ENCODE results near the gene LYVE1. TPM values are rescaled to one million over a fixed set of nuclear protein-coding genes. Genes with fewer than 3 reads are reported as not detected.
A peak's percentile ranks its signal among the peaks of the same experiment; 100 is the strongest.

Gene LYVE1
- total RNA-seq, 1 donor from 2014 or later = 95.2 TPM

GRCh38 chr11:10603721-10604297 is 35.3 kb upstream of the LYVE1 start:
- TF ChIP-seq CTCF (IDR thresholded peaks at IDR 0.05) = no peak
- Histone ChIP-seq H3K4me1 (peaks cover 63% of the 10 kb centered on the region), H3K36me3 (no peaks in the 10 kb centered on the region), H3K27me3 (ENCODE audit: low read depth) (no peaks in the 10 kb centered on the region), H3K9me3 (no peaks in the 10 kb centered on the region), H3K27ac (peak overlapping the region; percentile 44), H3K4me3 (no peak overlapping the region)
- ATAC-seq = no peak
- intact Hi-C loops (cut with DNase I) = no loop called here
- DNase-seq = no peak

- no peak overlapping the region for H3K4me3 ChIP-seq
- intact Hi-C loops (cut with DNase I) = no loop called here
- DNase-seq = no peak
These were observed 34.5 kb upstream of the LYVE1 start for GRCh38 chr11:10602945-10603344.

GRCh38 chr11:10602366-10602765 is 33.9 kb upstream of the LYVE1 start:
- H3K4me3 ChIP-seq = no peak overlapping the region
- ATAC-seq = no peak
- intact Hi-C loops (cut with DNase I) = no loop called here
- H3K27me3 ChIP-seq (ENCODE audit: low read depth) = no peaks in the 10 kb centered on the region
- H3K4me1 ChIP-seq = peaks cover 63% of the 10 kb centered on the region
- TF ChIP-seq CTCF (IDR thresholded peaks at IDR 0.05) = no peak
- no peak overlapping the region for H3K27ac ChIP-seq
- H3K9me3 ChIP-seq = no peaks in the 10 kb centered on the region
- no peak for DNase-seq
- no peaks in the 10 kb centered on the region for H3K36me3 ChIP-seq

More at GRCh38 chr11:10602945-10603344, 34.5 kb upstream of the LYVE1 start:
- no peaks in the 10 kb centered on the region for H3K9me3 ChIP-seq
- peaks cover 63% of the 10 kb centered on the region for H3K4me1 ChIP-seq
- TF ChIP-seq CTCF (IDR thresholded peaks at IDR 0.05) = no peak
- H3K27ac ChIP-seq = no peak overlapping the region
- ATAC-seq = no peak
- H3K27me3 ChIP-seq (ENCODE audit: low read depth) = no peaks in the 10 kb centered on the region
- no peaks in the 10 kb centered on the region for H3K36me3 ChIP-seq

GRCh38 chr11:10601837-10602236 is 33.4 kb upstream of the LYVE1 start:
- intact Hi-C loops (cut with DNase I) = no loop called here
- H3K27me3 ChIP-seq (ENCODE audit: low read depth) = no peaks in the 10 kb centered on the region
- H3K4me3 ChIP-seq = no peak overlapping the region
- H3K9me3 ChIP-seq = no peaks in the 10 kb centered on the region
- no peak for TF ChIP-seq CTCF (IDR thresholded peaks at IDR 0.05)
- H3K27ac ChIP-seq = no peak overlapping the region
- ATAC-seq (peak in 1 of 2 donors; percentile 37), DNase-seq (peak; percentile 62)
- no peaks in the 10 kb centered on the region for H3K36me3 ChIP-seq
- H3K4me1 ChIP-seq = peaks cover 59% of the 10 kb centered on the region

- TF ChIP-seq CTCF (IDR thresholded peaks at IDR 0.05) = no peak
- no peaks in the 10 kb centered on the region for H3K9me3 ChIP-seq
- ATAC-seq (no peak), DNase-seq (no peak)
- no peaks in the 10 kb centered on the region for H3K36me3 ChIP-seq
- H3K4me3 ChIP-seq = no peak overlapping the region
- peak overlapping the region; percentile 21 for H3K27ac ChIP-seq
- peaks cover 48% of the 10 kb centered on the region for H3K4me1 ChIP-seq
- intact Hi-C loops (cut with DNase I) = no loop called here
- no peaks in the 10 kb centered on the region for H3K27me3 ChIP-seq (ENCODE audit: low read depth)
These were observed 32.2 kb upstream of the LYVE1 start for GRCh38 chr11:10600570-10601248.
